Fibroblast of mammary gland (primary cell): ENCODE data around the gene CRKL.
"Not testable (repeated sequence)": the region's sequence is repeated elsewhere in the genome, so short reads cannot be mapped to it uniquely, and the experiment has no call there.

ENCODE experiments used
- DNase-seq: peaks from one replicate; pipeline ENCODE4 v3.0.0-alpha.2; 2010; ENCODE audit warnings: low read depth
- H3K4me3 ChIP-seq: 2 replicates; pipeline ENCODE4 v1.5.1; 2011; ENCODE audit warnings: low read depth, mild to moderate bottlenecking, low read length, moderate library complexity; ENCODE audit not compliant: control insufficient read depth
- CTCF ChIP-seq: conservative IDR thresholded peaks from 2 replicates; pipeline ENCODE4 v1.5.1; 2011; ENCODE audit warnings: low read depth, low read length, inconsistent platforms; ENCODE audit not compliant: control insufficient read depth, insufficient read depth

Gene CRKL

GRCh38 chr22:20926243-20926642 is 9.0 kb downstream of the CRKL start:
- DNase-seq, result no peak
- no peak for TF ChIP-seq CTCF
- no peak overlapping the region for H3K4me3 ChIP-seq

- no peak for TF ChIP-seq CTCF
- no peak for DNase-seq
- no peak overlapping the region for H3K4me3 ChIP-seq
Measured at GRCh38 chr22:20927940-20928572, 10.8 kb downstream of the CRKL start.

- H3K4me3 ChIP-seq, result no peak overlapping the region
- DNase-seq, result no peak
- no peak for TF ChIP-seq CTCF
Measured at GRCh38 chr22:20928573-20928967, 11.4 kb downstream of the CRKL start.

GRCh38 chr22:20930004-20930403 is 12.8 kb downstream of the CRKL start:
- DNase-seq, result no peak
- H3K4me3 ChIP-seq, result no peak overlapping the region
- TF ChIP-seq CTCF, result no peak

GRCh38 chr22:20930435-20930834 is 13.2 kb downstream of the CRKL start:
- not testable (repeated sequence) for H3K4me3 ChIP-seq, DNase-seq

GRCh38 chr22:20931126-20931654 is 14.0 kb downstream of the CRKL start:
- no peak for TF ChIP-seq CTCF
- no peak overlapping the region for H3K4me3 ChIP-seq
- no peak for DNase-seq

- TF ChIP-seq CTCF, result no peak
- no peak overlapping the region for H3K4me3 ChIP-seq
- DNase-seq, result no peak
Measured at GRCh38 chr22:20933910-20934309, 16.7 kb downstream of the CRKL start.

GRCh38 chr22:20935049-20935448 is 17.8 kb downstream of the CRKL start:
- not testable (repeated sequence) for DNase-seq, H3K4me3 ChIP-seq

GRCh38 chr22:20935780-20936539 is 18.8 kb downstream of the CRKL start:
- not testable (repeated sequence) for DNase-seq, H3K4me3 ChIP-seq
